Inferior parietal cortex (tissue), 1 donor: Measurements from ENCODE around the gene RINL.

ENCODE experiments used
- DNase-seq: peaks from one replicate; pipeline ENCODE4 v3.0.0-alpha.2; 2016; ENCODE audit errors: extremely low spot score

RINL gene

DNA sequence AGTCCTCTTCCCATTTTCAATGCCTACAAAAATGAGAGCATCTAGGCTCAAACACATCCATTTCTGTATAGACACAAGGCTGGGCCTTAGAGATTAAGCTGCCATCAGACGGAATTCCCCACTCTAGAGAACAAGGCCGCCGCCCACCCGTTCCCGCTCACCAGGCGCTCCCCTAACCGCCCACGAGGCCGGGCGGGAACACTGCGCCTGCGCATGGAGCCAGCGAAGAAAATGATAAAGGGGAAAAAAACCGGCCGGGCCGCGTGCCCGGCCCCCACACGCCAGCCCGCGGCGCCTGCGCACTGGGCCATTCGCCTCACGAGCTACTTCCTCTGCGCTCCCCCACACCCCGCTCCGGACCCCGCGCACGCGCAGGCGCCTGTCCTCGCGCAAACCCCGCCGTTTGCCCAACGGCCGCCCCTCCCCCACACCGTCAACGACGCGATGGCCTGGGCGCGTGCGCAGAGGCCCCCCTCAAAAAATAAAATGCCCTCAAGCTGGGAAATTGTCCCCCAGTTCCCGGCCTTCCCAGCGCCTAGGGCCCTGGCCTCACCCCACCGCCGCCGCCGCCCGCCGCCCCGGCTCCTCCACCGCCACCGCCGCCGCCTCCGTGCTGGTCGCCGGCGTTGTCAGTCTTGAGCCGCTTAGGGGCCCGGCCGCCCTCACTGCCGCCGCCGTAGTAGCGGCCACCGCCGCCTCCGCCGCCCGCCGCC is 28.8 kb downstream of the RINL start:
- peak; percentile 96 for DNase-seq

DNA sequence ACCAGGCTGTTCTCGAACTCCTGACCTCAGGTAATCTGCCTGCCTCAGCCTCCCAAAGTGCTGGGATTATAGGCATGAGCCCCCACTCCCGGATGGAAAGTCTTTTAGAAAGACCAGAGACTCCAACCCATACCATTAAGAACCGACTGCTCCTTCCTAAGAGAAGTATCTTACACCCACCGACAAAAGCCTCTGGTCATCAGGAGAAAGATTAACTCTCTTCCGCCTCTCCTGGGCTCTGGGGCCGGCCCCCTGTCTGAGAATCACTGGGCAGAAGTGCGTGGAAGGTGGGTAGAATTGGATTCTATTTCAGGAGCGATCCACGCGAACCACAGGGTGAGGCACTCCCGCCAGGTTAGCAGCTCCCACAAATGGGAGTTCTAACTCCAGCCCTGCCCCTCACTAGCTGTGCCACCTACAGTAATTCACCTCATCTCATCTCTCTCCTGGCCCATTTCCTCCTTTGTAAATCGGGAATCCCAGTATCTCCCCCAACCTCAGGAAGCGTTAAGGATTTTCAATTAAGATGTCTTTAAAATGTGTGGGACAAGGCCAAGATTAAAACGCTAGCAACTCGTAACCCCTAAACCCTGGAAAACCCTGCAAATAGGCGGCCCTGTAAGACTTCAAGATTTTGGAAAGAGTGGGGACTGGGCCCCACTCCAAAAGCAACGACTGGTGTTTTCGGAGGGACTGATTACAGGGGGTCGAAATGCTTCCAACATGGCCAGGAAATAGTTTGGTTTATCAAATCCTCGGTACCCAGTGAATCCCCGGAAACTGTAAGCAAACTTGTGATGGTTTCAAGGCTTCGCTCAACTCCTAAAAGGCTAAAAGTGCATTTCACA is 29.6 kb downstream of the RINL start:
- DNase-seq: no peak

DNA sequence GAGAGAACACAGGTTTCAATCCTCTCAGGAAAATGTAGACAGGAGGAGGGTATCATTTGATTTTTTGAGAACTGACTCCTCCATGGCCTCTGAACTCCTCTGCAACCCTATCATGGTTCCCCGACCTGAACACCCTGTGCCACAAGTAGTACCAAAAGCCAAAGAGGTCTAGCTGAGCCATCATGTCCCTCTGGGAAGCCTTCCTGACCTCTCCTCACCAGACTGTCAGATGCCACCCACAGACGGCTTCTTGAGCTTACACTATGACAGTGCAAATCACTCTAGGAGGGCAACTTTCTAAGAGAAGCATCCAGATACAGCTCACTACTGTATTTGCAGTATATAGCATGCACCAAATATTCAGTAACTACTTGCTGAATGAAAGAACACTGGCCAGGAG is 32.0 kb downstream of the RINL start:
- no peak for DNase-seq

- DNase-seq: no peak
These were observed 32.6 kb downstream of the RINL start for GRCh38 chr19:38845374-38846024.

GRCh38 chr19:38844093-38844686 is 33.9 kb downstream of the RINL start:
- no peak for DNase-seq

- DNase-seq: no peak
These were observed 34.8 kb downstream of the RINL start for GRCh38 chr19:38843175-38843758.

DNA sequence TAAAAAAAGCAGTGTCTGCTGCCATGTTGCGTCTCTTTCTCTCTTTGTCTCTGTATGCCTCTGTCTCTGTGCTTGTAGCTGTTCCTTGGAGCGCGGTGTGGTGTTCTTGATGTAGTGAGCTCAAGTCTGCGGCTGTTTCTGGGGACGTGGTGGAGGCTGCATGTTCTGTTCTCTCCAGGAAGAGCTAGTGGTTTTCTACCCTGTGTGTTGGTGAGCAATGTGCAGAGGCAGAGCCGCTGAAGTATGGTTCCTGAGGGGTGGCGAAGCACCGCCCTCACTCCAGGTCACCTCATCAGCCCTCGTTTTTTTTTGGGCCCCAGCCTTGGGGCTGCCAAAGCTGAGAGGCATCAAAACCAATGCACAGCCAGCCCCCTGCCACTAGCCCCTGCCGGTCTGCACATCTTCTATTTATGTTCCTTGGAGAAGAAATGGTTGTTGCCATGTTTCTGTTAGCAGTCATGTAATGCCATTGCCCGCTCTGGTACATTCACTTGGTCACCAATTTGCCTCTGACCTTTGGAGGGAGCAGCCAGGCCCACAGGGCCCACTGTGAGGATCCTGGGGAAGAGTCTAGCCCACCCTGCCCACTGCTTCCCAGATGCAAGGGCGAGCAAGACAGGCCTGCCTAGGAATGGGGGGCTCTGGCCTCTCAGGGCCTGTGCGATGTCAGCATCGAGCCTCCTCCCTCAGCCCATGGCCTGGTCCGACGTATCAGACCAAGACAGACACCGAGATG is 35.5 kb downstream of the RINL start:
- no peak for DNase-seq

GRCh38 chr19:38841787-38842438 is 36.2 kb downstream of the RINL start:
- no peak for DNase-seq

DNA sequence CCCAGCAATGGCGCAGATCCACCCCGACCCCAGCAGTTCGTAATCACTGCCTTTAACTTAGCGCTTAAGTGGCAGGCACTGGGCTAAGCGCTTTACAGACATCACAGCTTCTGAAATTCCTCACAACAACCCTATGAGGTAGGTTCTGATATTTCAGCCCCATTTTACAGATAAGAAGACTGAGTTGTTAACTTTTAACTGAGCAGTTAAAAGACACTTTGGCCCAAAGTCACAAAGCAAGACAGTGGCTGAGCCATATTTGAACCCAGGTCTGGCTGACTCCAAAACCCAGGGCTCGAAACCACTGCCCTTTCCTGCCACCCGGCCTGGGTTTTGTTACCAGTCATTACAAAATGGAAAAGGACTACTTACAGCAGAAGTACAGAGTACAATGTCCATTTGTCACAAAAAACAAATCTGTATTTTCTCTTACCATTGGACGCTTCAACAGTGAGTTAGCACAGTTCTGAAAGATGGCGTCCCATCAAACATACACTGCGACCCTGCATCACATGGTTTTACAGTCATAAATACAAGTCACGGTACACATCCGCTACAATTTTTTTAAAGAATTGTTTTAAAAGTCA is 36.8 kb downstream of the RINL start:
- no peak for DNase-seq

DNA sequence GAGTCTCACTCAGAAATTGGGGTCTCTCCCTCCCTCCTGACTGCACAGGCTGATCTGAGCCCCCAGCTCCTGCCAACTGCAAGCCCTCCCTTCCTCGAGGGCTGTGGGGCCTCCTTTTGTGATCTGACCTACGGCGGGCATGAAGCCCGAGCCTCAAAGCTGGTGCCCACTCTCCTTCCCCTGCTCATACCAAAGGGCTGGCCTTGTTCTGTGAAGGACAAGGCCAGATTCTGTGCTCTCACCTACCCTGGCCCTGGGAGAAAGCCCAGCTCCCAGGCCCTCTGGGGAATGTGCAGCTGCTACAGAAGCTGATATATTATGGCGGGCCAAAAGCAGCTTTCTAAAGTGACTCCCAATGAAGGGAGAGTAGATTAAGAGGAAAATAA is 37.5 kb downstream of the RINL start:
- no peak for DNase-seq

- no peak for DNase-seq
These were observed 38.1 kb downstream of the RINL start for GRCh38 chr19:38839816-38840582.

GRCh38 chr19:38838986-38839761 is 38.9 kb downstream of the RINL start:
- DNase-seq: no peak

GRCh38 chr19:38838208-38838985 is 39.7 kb downstream of the RINL start:
- DNase-seq: no peak

- no peak for DNase-seq
These were observed 40.4 kb downstream of the RINL start for GRCh38 chr19:38837656-38838121.

DNA sequence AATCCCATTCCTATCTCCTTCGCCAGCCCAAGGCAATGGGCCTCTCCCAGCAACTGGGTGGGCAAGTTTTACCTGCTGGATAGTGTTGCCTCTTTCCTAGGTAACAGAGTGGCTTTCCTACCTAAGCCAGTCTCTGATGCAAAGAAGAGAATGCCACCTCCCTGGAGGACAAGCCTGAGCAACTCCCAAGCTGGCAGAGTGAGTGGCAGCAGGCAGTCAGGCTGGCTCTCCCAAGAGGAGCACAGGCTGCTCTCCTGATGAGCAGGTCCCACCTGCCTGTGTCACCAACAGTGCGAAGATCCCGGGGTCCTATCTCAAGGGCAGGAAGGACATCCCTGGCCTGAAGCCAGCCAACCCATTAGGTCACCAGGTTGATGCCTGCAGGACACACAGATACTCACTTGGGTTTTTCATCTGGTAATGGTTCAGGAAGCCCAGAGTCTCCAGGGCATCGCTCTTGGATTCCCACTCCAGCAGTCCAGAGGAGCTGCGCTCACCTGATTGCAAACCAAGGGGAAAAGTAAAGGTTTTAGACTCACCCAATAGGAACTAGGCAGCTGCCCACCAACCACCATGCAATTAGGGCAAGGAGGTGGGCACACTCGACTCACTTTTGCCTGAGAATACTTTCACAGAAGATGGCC is 41.0 kb downstream of the RINL start:
- no peak for DNase-seq

DNA sequence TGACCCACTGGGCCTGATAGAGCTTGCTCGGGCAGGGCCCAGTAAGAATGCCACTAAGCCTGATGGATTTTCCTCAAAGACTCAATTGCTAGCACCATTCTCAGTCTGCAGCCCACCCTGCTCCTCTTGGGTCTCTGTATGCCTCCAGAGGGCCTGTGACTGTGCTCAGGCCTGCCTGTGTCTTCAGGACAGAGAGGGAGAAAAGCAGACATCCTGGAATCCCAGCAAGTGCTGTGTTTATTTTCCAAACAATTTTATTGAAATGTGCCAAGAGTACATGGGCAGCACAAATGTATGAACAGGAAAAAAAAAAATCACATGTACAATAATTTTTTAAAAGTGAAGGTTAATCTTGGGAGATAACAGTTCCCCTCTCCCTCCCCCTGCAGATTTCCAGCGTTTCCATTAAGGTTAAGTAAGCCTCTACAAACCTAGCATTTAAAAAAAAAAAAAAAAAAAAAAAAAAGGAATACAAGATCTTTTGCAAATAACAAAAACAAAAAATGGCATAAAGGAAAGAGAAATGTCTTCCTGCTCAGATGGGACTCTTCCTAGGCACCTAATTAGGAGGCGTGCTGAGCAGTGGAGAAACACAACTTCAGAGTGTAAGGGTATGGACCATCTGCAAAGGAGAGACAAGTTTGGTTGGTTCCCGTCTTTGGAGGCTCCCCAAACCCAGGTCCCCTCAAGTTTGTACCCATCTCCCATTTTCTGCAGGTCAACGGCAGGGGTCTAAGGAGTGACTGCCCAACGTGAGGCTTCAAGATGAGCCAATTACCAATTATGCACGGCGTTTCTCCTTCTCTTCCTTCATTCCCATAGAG is 41.7 kb downstream of the RINL start:
- DNase-seq: no peak
